HepG2 (cell line): ENCODE data around the gene LCAT. TPM values are rescaled to one million over a fixed set of nuclear protein-coding genes. Genes with fewer than 3 reads are reported as not detected.
A peak's percentile ranks its signal among the peaks of the same experiment; 100 is the strongest.

Experiments used
- ATM ChIP-seq: fragments of 450-650 bp; IDR thresholded peaks from 2 replicates; pipeline ENCODE4 v1.7.1; 2017; ENCODE audit warnings: mild to moderate bottlenecking, borderline replicate concordance
- JUNB ChIP-seq: sonication (generic); formaldehyde crosslinking; IDR thresholded peaks from 2 replicates; pipeline ENCODE4 v1.8.0; 2022; ENCODE audit warnings: missing genetic modification reagents, mild to moderate bottlenecking, borderline replicate concordance
- KAT7 ChIP-seq: IDR thresholded peaks from 2 replicates; pipeline ENCODE4 v1.6.1; 2018; ENCODE audit warnings: borderline replicate concordance, missing compliant biosample characterization
- NFE2L2 ChIP-seq: fragments of 150-350 bp; IDR thresholded peaks from 2 replicates; pipeline ENCODE4 v1.6.1; 2014; ENCODE audit warnings: low read length
- PITX1 ChIP-seq: sonication (generic); formaldehyde crosslinking; IDR thresholded peaks from 2 replicates; pipeline ENCODE4 v1.5.1; 2020; ENCODE audit warnings: mild to moderate bottlenecking, missing genetic modification reagents
- PPARG ChIP-seq: conservative IDR thresholded peaks from 2 replicates; pipeline ENCODE4 v1.6.1; 2016; ENCODE audit warnings: missing biosample characterization, missing genetic modification reagents
- RFX5 ChIP-seq: IDR thresholded peaks from 2 replicates; pipeline ENCODE4 v1.6.1; 2011; ENCODE audit warnings: low read depth, low read length, improper control_type of control experiment
- RFXAP ChIP-seq: sonication (generic); formaldehyde crosslinking; IDR thresholded peaks from 2 replicates; pipeline ENCODE4 v1.4.0; 2020; ENCODE audit warnings: missing genetic modification reagents, borderline replicate concordance
- TSC22D2 ChIP-seq: sonication (generic); formaldehyde crosslinking; IDR thresholded peaks from 2 replicates; pipeline ENCODE4 v1.5.1; 2020; ENCODE audit warnings: missing genetic modification reagents, mild to moderate bottlenecking, borderline replicate concordance
- ZNF207 ChIP-seq: fragments of 450-650 bp; IDR thresholded peaks from 2 replicates; pipeline ENCODE4 v1.6.1; 2016; ENCODE audit warnings: antibody characterized with exemption, borderline replicate concordance
- ZNF501 ChIP-seq: sonication (generic); formaldehyde crosslinking; IDR thresholded peaks from 2 replicates; pipeline ENCODE4 v1.5.1; 2020; ENCODE audit warnings: mild to moderate bottlenecking, moderate library complexity, missing genetic modification reagents
- ZNF713 ChIP-seq: sonication (generic); formaldehyde crosslinking; IDR thresholded peaks from 2 replicates; pipeline ENCODE4 v1.4.0; 2020; ENCODE audit warnings: mild to moderate bottlenecking, missing genetic modification reagents
- ZNF816 ChIP-seq: sonication (generic); formaldehyde crosslinking; IDR thresholded peaks from 2 replicates; pipeline ENCODE4 v1.8.0; 2022; ENCODE audit warnings: missing genetic modification reagents, mild to moderate bottlenecking, borderline replicate concordance
- polyA plus RNA-seq, 8 experiments: library from polyadenylated mRNA; depleted of rRNA in 3 of 8; stranded (reverse) in 7 of 8; unstranded in 1 of 8; fragments of >200 nt; fragmentation: Illumina TruSeq in 4 of 8; extraction: Trizol in 4 of 8; gene quantifications; 2 replicates each; pipeline versions ENCODE4 v1.2.1 to v1.2.3, GENCODE V29; 2011 to 2016; ENCODE audit warnings: low read depth in 4 of 8, missing spikeins in 1 of 8, mixed read lengths in 1 of 8; ENCODE audit not compliant: insufficient read depth in 1 of 8
- total RNA-seq, 5 experiments: library from RNA; depleted of rRNA; stranded (reverse); fragments of >200 nt; fragmentation: Illumina TruSeq; extraction: Trizol; gene quantifications; 2 replicates each; pipeline ENCODE4 v1.2.3, GENCODE V29; 2016; ENCODE audit warnings: low read depth in 1 of 5
- TF ChIP-seq, protein P1 (sequence below): IDR thresholded peaks from 2 replicates; pipeline ENCODE4 v1.6.1; 2016; ENCODE audit warnings: missing compliant biosample characterization, missing genetic modification reagents, borderline replicate concordance
- TF ChIP-seq, protein P2 (sequence below): sonication (generic); formaldehyde crosslinking; IDR thresholded peaks from 2 replicates; pipeline ENCODE4 v1.5.1; 2020; ENCODE audit warnings: missing genetic modification reagents, mild to moderate bottlenecking, borderline replicate concordance
- TF ChIP-seq, protein P3 (sequence below): sonication (generic); formaldehyde crosslinking; IDR thresholded peaks from 2 replicates; pipeline ENCODE4 v1.5.1; 2020; ENCODE audit warnings: mild to moderate bottlenecking, missing genetic modification reagents, moderate library complexity
- TF ChIP-seq, protein P4 (sequence below): sonication (generic); formaldehyde crosslinking; IDR thresholded peaks from 2 replicates; pipeline ENCODE4 v1.4.0; 2020; ENCODE audit warnings: low read depth, mild to moderate bottlenecking, missing genetic modification reagents
- TF ChIP-seq, protein P5 (sequence below): sonication (generic); formaldehyde crosslinking; IDR thresholded peaks from 2 replicates; pipeline ENCODE4 v1.5.0; 2020; ENCODE audit warnings: mild to moderate bottlenecking, missing genetic modification reagents

The LCAT gene
- total and polyA plus RNA-seq, 2 of the 13 experiments (the other 11 are each of a cell fraction or from before 2014, with no cell fraction given) = 36.1 to 38.9 TPM

DNA sequence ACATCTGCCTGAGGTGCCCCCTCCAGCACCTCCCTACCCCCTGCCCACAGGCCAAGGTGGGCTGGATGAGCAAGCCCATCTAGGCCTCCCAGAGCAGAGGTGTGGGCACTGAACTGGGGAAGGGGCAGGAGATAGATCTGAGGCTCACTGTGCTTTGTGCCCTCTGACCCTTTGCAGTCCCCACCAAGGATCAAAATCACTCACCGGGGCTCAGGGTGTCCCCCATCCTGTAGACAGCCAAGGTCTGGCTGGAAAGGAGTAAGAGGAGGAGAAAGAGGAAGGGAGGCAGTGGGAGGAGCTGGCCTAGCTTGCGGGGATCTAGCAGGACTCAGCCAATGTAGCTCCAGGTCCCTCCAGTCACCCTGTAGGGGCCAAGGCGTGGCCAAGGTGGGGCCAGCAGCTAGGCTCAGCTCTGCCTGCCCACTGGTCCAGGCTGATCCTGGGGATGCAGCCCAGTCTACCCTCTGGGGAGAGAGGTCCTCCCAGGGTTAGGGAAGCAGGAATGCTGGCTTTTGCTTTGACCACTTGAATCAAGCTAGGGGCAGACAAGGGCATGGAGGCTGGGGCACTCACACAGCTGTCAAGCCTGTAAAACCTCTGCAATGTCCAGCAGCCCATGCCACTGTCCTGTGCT lies 22.7 kb upstream of the LCAT start (continued):
- TF ChIP-seq ZNF501 (CRISPR knock-in tag) = peak; percentile 46; the same call in 1 of the 2 replicates
- no peak for TF ChIP-seq ZNF207
- TF ChIP-seq JUNB (CRISPR knock-in tag) = no peak
- TF ChIP-seq RFX5 = no peak
- TF ChIP-seq PITX1 (CRISPR knock-in tag) = no peak; the same call in 1 of the 2 replicates
- 0 out of 2 replicates have a peak, but pooled peaks have one; percentile 57 for TF ChIP-seq ZNF713 (CRISPR knock-in tag)
- TF ChIP-seq, protein P1, sequence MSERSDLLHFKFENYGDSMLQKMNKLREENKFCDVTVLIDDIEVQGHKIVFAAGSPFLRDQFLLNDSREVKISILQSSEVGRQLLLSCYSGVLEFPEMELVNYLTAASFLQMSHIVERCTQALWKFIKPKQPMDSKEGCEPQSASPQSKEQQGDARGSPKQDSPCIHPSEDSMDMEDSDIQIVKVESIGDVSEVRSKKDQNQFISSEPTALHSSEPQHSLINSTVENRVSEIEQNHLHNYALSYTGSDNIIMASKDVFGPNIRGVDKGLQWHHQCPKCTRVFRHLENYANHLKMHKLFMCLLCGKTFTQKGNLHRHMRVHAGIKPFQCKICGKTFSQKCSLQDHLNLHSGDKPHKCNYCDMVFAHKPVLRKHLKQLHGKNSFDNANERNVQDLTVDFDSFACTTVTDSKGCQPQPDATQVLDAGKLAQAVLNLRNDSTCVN (CRISPR knock-in tag) = no peak; the same call in 1 of the 2 replicates
- TF ChIP-seq NFE2L2 = no peak
- TF ChIP-seq, protein P2, sequence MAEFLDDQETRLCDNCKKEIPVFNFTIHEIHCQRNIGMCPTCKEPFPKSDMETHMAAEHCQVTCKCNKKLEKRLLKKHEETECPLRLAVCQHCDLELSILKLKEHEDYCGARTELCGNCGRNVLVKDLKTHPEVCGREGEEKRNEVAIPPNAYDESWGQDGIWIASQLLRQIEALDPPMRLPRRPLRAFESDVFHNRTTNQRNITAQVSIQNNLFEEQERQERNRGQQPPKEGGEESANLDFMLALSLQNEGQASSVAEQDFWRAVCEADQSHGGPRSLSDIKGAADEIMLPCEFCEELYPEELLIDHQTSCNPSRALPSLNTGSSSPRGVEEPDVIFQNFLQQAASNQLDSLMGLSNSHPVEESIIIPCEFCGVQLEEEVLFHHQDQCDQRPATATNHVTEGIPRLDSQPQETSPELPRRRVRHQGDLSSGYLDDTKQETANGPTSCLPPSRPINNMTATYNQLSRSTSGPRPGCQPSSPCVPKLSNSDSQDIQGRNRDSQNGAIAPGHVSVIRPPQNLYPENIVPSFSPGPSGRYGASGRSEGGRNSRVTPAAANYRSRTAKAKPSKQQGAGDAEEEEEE (CRISPR knock-in tag) = no peak
- TF ChIP-seq KAT7 = peak; percentile 82; the same call in 1 of the 2 replicates
- no peak for TF ChIP-seq ATM
- TF ChIP-seq, protein P3, sequence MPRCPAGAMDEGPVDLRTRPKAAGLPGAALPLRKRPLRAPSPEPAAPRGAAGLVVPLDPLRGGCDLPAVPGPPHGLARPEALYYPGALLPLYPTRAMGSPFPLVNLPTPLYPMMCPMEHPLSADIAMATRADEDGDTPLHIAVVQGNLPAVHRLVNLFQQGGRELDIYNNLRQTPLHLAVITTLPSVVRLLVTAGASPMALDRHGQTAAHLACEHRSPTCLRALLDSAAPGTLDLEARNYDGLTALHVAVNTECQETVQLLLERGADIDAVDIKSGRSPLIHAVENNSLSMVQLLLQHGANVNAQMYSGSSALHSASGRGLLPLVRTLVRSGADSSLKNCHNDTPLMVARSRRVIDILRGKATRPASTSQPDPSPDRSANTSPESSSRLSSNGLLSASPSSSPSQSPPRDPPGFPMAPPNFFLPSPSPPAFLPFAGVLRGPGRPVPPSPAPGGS (CRISPR knock-in tag) = no peak; the same call in 1 of the 2 replicates
- TF ChIP-seq RFXAP (CRISPR knock-in tag) = no peak; the same call in 1 of the 2 replicates
- TF ChIP-seq TSC22D2 (CRISPR knock-in tag) = 0 out of 2 replicates have a peak, but pooled peaks have one; percentile 17
- no peak for TF ChIP-seq PPARG (CRISPR knock-in tag)
- no peak for TF ChIP-seq ZNF816 (CRISPR knock-in tag)
- TF ChIP-seq, protein P4, sequence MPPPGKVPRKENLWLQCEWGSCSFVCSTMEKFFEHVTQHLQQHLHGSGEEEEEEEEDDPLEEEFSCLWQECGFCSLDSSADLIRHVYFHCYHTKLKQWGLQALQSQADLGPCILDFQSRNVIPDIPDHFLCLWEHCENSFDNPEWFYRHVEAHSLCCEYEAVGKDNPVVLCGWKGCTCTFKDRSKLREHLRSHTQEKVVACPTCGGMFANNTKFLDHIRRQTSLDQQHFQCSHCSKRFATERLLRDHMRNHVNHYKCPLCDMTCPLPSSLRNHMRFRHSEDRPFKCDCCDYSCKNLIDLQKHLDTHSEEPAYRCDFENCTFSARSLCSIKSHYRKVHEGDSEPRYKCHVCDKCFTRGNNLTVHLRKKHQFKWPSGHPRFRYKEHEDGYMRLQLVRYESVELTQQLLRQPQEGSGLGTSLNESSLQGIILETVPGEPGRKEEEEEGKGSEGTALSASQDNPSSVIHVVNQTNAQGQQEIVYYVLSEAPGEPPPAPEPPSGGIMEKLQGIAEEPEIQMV (CRISPR knock-in tag) = peak; percentile 55; the same call in 1 of the 2 replicates
- TF ChIP-seq, protein P5, sequence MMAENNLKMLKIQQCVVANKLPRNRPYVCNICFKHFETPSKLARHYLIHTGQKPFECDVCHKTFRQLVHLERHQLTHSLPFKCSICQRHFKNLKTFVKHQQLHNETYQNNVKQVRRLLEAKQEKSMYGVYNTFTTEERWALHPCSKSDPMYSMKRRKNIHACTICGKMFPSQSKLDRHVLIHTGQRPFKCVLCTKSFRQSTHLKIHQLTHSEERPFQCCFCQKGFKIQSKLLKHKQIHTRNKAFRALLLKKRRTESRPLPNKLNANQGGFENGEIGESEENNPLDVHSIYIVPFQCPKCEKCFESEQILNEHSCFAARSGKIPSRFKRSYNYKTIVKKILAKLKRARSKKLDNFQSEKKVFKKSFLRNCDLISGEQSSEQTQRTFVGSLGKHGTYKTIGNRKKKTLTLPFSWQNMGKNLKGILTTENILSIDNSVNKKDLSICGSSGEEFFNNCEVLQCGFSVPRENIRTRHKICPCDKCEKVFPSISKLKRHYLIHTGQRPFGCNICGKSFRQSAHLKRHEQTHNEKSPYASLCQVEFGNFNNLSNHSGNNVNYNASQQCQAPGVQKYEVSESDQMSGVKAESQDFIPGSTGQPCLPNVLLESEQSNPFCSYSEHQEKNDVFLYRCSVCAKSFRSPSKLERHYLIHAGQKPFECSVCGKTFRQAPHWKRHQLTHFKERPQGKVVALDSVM (CRISPR knock-in tag) = no peak; the same call in 1 of the 2 replicates
